ENCODE data around the gene SPTBN1. TPM values are rescaled to one million over a fixed set of nuclear protein-coding genes. Genes with fewer than 3 reads are reported as not detected.
A peak's percentile ranks its signal among the peaks of the same experiment; 100 is the strongest.

The SPTBN1 gene
- total RNA-seq, 1 experiment from 2014 or later = 326 TPM

GRCh38 chr2:54531558-54531957 lies 75.4 kb downstream of the SPTBN1 start:
- DNase-seq (ENCODE audit: low read depth, low spot score) = peak; percentile 45
- in situ Hi-C loops (cut with HindIII; ENCODE audit: low pct_unique_long_range_greater_than_20kb, low sequenced_read_pairs) = no loop called here

- DNase-seq (ENCODE audit: low read depth, low spot score) = no peak
- in situ Hi-C loops (cut with HindIII; ENCODE audit: low pct_unique_long_range_greater_than_20kb, low sequenced_read_pairs) = no loop called here
Observed at GRCh38 chr2:54534221-54534620, 78.1 kb downstream of the SPTBN1 start.

GRCh38 chr2:54534625-54535024 lies 78.5 kb downstream of the SPTBN1 start:
- DNase-seq (ENCODE audit: low read depth, low spot score) = no peak
- in situ Hi-C loops (cut with HindIII; ENCODE audit: low pct_unique_long_range_greater_than_20kb, low sequenced_read_pairs) = no loop called here

- no peak for DNase-seq (ENCODE audit: low read depth, low spot score)
- in situ Hi-C loops (cut with HindIII; ENCODE audit: low pct_unique_long_range_greater_than_20kb, low sequenced_read_pairs) = no loop called here
Observed at GRCh38 chr2:54535599-54536195, 79.6 kb downstream of the SPTBN1 start.

GRCh38 chr2:54536720-54537119 lies 80.6 kb downstream of the SPTBN1 start:
- in situ Hi-C loops (cut with HindIII; ENCODE audit: low pct_unique_long_range_greater_than_20kb, low sequenced_read_pairs) = no loop called here
- no peak for DNase-seq (ENCODE audit: low read depth, low spot score)

- DNase-seq (ENCODE audit: low read depth, low spot score) = no peak
- in situ Hi-C loops (cut with HindIII; ENCODE audit: low pct_unique_long_range_greater_than_20kb, low sequenced_read_pairs) = no loop called here
Observed at GRCh38 chr2:54538537-54538936, 82.4 kb downstream of the SPTBN1 start.

GRCh38 chr2:54539683-54540082 lies 83.6 kb downstream of the SPTBN1 start:
- in situ Hi-C loops (cut with HindIII; ENCODE audit: low pct_unique_long_range_greater_than_20kb, low sequenced_read_pairs) = no loop called here
- no peak for DNase-seq (ENCODE audit: low read depth, low spot score)

GRCh38 chr2:54540194-54540593 lies 84.1 kb downstream of the SPTBN1 start:
- DNase-seq (ENCODE audit: low read depth, low spot score) = no peak
- in situ Hi-C loops (cut with HindIII; ENCODE audit: low pct_unique_long_range_greater_than_20kb, low sequenced_read_pairs) = no loop called here

GRCh38 chr2:54541995-54542394 lies 85.9 kb downstream of the SPTBN1 start:
- DNase-seq (ENCODE audit: low read depth, low spot score) = no peak
- in situ Hi-C loops (cut with HindIII; ENCODE audit: low pct_unique_long_range_greater_than_20kb, low sequenced_read_pairs) = no loop called here

GRCh38 chr2:54543733-54544396 lies 87.7 kb downstream of the SPTBN1 start:
- in situ Hi-C loops (cut with HindIII; ENCODE audit: low pct_unique_long_range_greater_than_20kb, low sequenced_read_pairs) = no loop called here
- no peak for DNase-seq (ENCODE audit: low read depth, low spot score)

GRCh38 chr2:54545702-54546450 lies 89.7 kb downstream of the SPTBN1 start:
- in situ Hi-C loops (cut with HindIII; ENCODE audit: low pct_unique_long_range_greater_than_20kb, low sequenced_read_pairs) = no loop called here
- peak; percentile 93 for DNase-seq (ENCODE audit: low read depth, low spot score)

- no peak for DNase-seq (ENCODE audit: low read depth, low spot score)
- in situ Hi-C loops (cut with HindIII; ENCODE audit: low pct_unique_long_range_greater_than_20kb, low sequenced_read_pairs) = no loop called here
Observed at GRCh38 chr2:54546518-54546917, 90.4 kb downstream of the SPTBN1 start.

- in situ Hi-C loops (cut with HindIII; ENCODE audit: low pct_unique_long_range_greater_than_20kb, low sequenced_read_pairs) = no loop called here
Observed at GRCh38 chr2:54546923-54547720, 91.0 kb downstream of the SPTBN1 start.

GRCh38 chr2:54549430-54549829 lies 93.3 kb downstream of the SPTBN1 start:
- in situ Hi-C loops (cut with HindIII; ENCODE audit: low pct_unique_long_range_greater_than_20kb, low sequenced_read_pairs) = no loop called here
- no peak for DNase-seq (ENCODE audit: low read depth, low spot score)

More at GRCh38 chr2:54546923-54547720, 91.0 kb downstream of the SPTBN1 start:
- DNase-seq (ENCODE audit: low read depth, low spot score) = no peak

GRCh38 chr2:54549917-54550518 lies 93.9 kb downstream of the SPTBN1 start:
- in situ Hi-C loops (cut with HindIII; ENCODE audit: low pct_unique_long_range_greater_than_20kb, low sequenced_read_pairs) = no loop called here
- no peak for DNase-seq (ENCODE audit: low read depth, low spot score)

- DNase-seq (ENCODE audit: low read depth, low spot score) = no peak
Observed at GRCh38 chr2:54550547-54550946, 94.4 kb downstream of the SPTBN1 start.

GRCh38 chr2:54551123-54551756 lies 95.1 kb downstream of the SPTBN1 start:
- in situ Hi-C loops (cut with HindIII; ENCODE audit: low pct_unique_long_range_greater_than_20kb, low sequenced_read_pairs) = no loop called here
- DNase-seq (ENCODE audit: low read depth, low spot score) = no peak

More at GRCh38 chr2:54550547-54550946, 94.4 kb downstream of the SPTBN1 start:
- in situ Hi-C loops (cut with HindIII; ENCODE audit: low pct_unique_long_range_greater_than_20kb, low sequenced_read_pairs) = no loop called here

Data from SK-MEL-5 (cell line).